Activated B cell treated with CpG ODN at 0.5 μM for 24 hours (primary cell): ENCODE data around the gene VCAN. TPM values are rescaled to one million over a fixed set of nuclear protein-coding genes. Genes with fewer than 3 reads are reported as not detected.

Experiments used
- ATAC-seq: fragments of 200-7000 bp; cut with Tn5 transposase; one replicate; pipeline ENCODE4 v1.10.0; 2021; ENCODE audit warnings: low read depth, mild to moderate bottlenecking, moderate library complexity
- CTCF ChIA-PET: fragments of 350-600 bp; sonication (Branson Sonifier 250); formaldehyde crosslinking; loops from one replicate; lab custom pipeline; 2021; ENCODE audit warnings: antibody characterized with exemption; lab: Charles Lee
- POLR2A ChIA-PET: fragments of 350-600 bp; sonication (Branson Sonifier 250); formaldehyde crosslinking; loops from one replicate; lab custom pipeline; 2021; ENCODE audit warnings: antibody characterized with exemption; lab: Charles Lee
- DNase-seq: peaks from one replicate; pipeline ENCODE4 v3.0.0; 2022
- H3K27ac Mint-ChIP-seq: one replicate; pipeline ENCODE4 v1.8.0; 2020; ENCODE audit warnings: mixed read lengths
- H3K27me3 Mint-ChIP-seq: one replicate; pipeline ENCODE4 v1.8.0; 2021; ENCODE audit warnings: mixed read lengths
- H3K36me3 Mint-ChIP-seq: one replicate; pipeline ENCODE4 v1.8.0; 2021; ENCODE audit warnings: low read depth, mixed read lengths
- H3K4me1 Mint-ChIP-seq: one replicate; pipeline ENCODE4 v1.8.0; 2021; ENCODE audit warnings: mixed read lengths
- H3K4me3 Mint-ChIP-seq: one replicate; pipeline ENCODE4 v1.8.0; 2020; ENCODE audit warnings: mild to moderate bottlenecking, mixed read lengths
- H3K9me3 Mint-ChIP-seq: one replicate; pipeline ENCODE4 v1.8.0; 2020; ENCODE audit warnings: mixed read lengths
- CTCF ChIP-seq: fragments of 200-600 bp; IDR thresholded peaks from one replicate; pipeline ENCODE4 v1.8.0; 2022; ENCODE audit warnings: antibody characterized with exemption, mild to moderate bottlenecking
- intact Hi-C: fragments of 100-400 bp; cut with micrococcal nuclease; formaldehyde crosslinking; loops from one replicate; pipeline ENCODE4 v1.15.1; 2024
- total RNA-seq: library from RNA; stranded (reverse); gene quantifications from 2 replicates; pipeline ENCODE4 v1.2.3, GENCODE V29; 2022

The VCAN gene
- total RNA-seq, 1 donor from 2014 or later: 0.16 TPM

- ChIA-PET CTCF (no interaction called here), POLR2A (no interaction called here)
- no peak for TF ChIP-seq CTCF
- intact Hi-C loops: no loop called here
- ATAC-seq (no peak), DNase-seq (no peak)
- Mint-ChIP-seq H3K4me3 (no peak overlapping the region), H3K4me1 (no peaks in the 10 kb centered on the region), H3K27me3 (no peaks in the 10 kb centered on the region), H3K36me3 (no peaks in the 10 kb centered on the region), H3K9me3 (peaks cover 7% of the 10 kb centered on the region), H3K27ac (no peak overlapping the region)
These were observed 32.1 kb downstream of the VCAN start for GRCh38 chr5:83503662-83504061.

GRCh38 chr5:83507431-83507830 is 35.9 kb downstream of the VCAN start:
- Mint-ChIP-seq H3K4me1 (no peaks in the 10 kb centered on the region), H3K36me3 (no peaks in the 10 kb centered on the region), H3K9me3 (peaks cover 7% of the 10 kb centered on the region), H3K4me3 (no peak overlapping the region), H3K27ac (no peak overlapping the region), H3K27me3 (no peaks in the 10 kb centered on the region)
- CTCF ChIA-PET: no interaction called here
- ATAC-seq (no peak), DNase-seq (no peak)
- POLR2A ChIA-PET: no interaction called here
- TF ChIP-seq CTCF: no peak
- intact Hi-C loops: no loop called here

- peaks cover 7% of the 10 kb centered on the region for H3K9me3 Mint-ChIP-seq
- no peak for ATAC-seq
- H3K27ac Mint-ChIP-seq: no peak overlapping the region
- no peaks in the 10 kb centered on the region for H3K4me1 Mint-ChIP-seq
- no peaks in the 10 kb centered on the region for H3K36me3 Mint-ChIP-seq
- no peak for TF ChIP-seq CTCF
- no peaks in the 10 kb centered on the region for H3K27me3 Mint-ChIP-seq
- no peak overlapping the region for H3K4me3 Mint-ChIP-seq
- ChIA-PET POLR2A (no interaction called here), CTCF (no interaction called here)
- no peak for DNase-seq
- intact Hi-C loops: no loop called here
These were observed 38.0 kb downstream of the VCAN start for GRCh38 chr5:83509540-83509939.

- CTCF ChIA-PET: no interaction called here
These were observed 38.7 kb downstream of the VCAN start for GRCh38 chr5:83510260-83510659.

GRCh38 chr5:83512061-83512745 is 40.7 kb downstream of the VCAN start:
- H3K27me3 Mint-ChIP-seq: no peaks in the 10 kb centered on the region
- no peaks in the 10 kb centered on the region for H3K4me1 Mint-ChIP-seq
- no peaks in the 10 kb centered on the region for H3K36me3 Mint-ChIP-seq
- DNase-seq: no peak
- ChIA-PET POLR2A (no interaction called here), CTCF (no interaction called here)
- no peak for ATAC-seq
- H3K9me3 Mint-ChIP-seq: no peaks in the 10 kb centered on the region
- intact Hi-C loops: no loop called here
- H3K4me3 Mint-ChIP-seq: no peak overlapping the region
- no peak overlapping the region for H3K27ac Mint-ChIP-seq
- TF ChIP-seq CTCF: no peak

More at GRCh38 chr5:83510260-83510659, 38.7 kb downstream of the VCAN start:
- no peak for TF ChIP-seq CTCF
- ATAC-seq (no peak), DNase-seq (no peak)
- H3K4me1 Mint-ChIP-seq: no peaks in the 10 kb centered on the region
- no peaks in the 10 kb centered on the region for H3K27me3 Mint-ChIP-seq
- no peaks in the 10 kb centered on the region for H3K36me3 Mint-ChIP-seq
- no peak overlapping the region for H3K4me3 Mint-ChIP-seq
- peaks cover 7% of the 10 kb centered on the region for H3K9me3 Mint-ChIP-seq
- POLR2A ChIA-PET: no interaction called here
- H3K27ac Mint-ChIP-seq: no peak overlapping the region
- intact Hi-C loops: no loop called here
